Inflammatory macrophage (primary cell): ENCODE results near the gene TMEM170A.

Experiments
- DNase-seq, 2 donors: peaks; one replicate each; pipeline ENCODE4 v3.0.0-alpha.2; 2020 to 2022

Gene TMEM170A

DNA sequence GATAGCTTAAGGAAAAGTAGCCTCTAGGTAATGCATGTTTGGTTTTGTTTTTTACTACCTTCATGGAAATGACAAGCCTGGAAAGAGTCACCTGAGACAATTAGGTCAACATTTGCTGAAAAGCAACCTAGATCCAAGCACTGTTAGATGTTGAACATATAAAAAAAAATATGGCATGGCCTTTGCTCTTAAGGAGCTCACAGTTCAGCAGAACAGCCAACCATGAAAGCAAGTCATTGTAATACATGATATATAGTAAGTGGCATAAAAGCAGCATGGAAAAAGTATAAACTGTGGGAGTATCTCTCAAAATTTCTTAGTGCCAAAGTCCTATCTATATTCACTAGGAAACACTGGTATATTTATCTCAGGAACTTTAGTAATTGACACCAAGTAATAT is 62.8 kb downstream of the TMEM170A start:
- DNase-seq = no peak

- DNase-seq = no peak
These were observed 66.2 kb downstream of the TMEM170A start for GRCh38 chr16:75398333-75398732.

DNA sequence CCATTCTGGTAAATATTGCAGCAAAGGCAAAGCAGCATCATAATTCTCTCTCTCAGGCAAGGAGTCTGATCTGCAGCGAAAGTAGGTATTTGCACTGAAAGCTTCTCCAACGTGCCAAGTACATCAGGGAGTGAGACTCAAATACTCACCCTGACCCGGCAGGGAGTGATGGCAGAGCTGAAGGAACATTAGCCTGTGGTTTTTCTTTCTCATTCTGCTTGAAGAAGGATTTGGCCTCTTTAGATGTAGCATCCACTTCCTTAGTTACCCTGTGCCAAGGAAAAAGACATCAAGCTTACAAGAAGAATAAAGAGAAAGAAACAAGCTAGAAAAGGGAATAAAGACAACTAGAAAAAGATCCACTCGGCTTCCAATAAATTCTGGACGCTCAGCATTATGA is 69.5 kb downstream of the TMEM170A start:
- no peak for DNase-seq
